Measurements from ENCODE around the gene CD19.
"Not testable (repeated sequence)": the region's sequence is repeated elsewhere in the genome, so short reads cannot be mapped to it uniquely, and the experiment has no call there.

Gene CD19

DNA sequence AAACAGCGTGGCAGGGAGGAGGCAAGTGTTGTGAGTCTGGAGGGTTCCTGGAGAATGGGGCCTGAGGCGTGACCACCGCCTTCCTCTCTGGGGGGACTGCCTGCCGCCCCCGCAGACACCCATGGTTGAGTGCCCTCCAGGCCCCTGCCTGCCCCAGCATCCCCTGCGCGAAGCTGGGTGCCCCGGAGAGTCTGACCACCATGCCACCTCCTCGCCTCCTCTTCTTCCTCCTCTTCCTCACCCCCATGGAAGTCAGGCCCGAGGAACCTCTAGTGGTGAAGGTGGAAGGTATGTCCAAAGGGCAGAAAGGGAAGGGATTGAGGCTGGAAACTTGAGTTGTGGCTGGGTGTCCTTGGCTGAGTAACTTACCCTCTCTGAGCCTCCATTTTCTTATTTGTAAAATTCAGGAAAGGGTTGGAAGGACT lies at the start of gene CD19:
Gene CD19, plus strand, starts transcription at position 171 of the 425 bp plus-strand sequence. Its CDS starts 30 bp downstream, at position 201.
- no peak for DNase-seq

DNA sequence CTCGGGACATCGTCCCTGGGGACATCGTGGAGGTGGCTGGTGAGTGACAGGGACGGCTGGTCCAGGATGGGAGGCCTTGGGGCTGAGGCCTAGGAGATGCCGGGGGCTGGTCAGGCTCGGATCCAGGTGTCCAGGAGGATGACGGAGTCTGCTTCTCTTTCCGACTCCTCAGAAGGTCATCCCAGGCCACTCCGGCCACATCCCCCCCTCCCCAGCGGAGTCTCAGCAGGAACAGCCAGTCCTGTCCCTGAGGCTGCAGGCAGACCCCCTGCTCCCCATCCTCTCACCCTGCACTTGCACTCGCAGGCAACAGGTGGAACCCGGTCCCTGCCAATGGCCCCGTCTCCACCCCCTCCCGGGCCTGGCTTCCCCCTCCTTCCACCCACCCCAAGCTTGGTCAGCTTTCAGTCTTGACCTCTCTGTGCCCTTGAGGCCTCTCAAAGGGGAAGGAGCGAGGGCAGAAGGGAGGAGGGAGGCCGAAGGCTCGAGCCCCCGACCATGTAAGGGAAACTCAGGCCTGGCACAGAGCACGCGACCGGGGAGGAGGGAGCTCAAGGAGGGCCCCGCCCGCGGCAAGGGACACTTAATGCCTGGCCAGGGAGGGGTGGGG lies 49.1 kb upstream of the CD19 start:
- DNase-seq = no peak

DNA sequence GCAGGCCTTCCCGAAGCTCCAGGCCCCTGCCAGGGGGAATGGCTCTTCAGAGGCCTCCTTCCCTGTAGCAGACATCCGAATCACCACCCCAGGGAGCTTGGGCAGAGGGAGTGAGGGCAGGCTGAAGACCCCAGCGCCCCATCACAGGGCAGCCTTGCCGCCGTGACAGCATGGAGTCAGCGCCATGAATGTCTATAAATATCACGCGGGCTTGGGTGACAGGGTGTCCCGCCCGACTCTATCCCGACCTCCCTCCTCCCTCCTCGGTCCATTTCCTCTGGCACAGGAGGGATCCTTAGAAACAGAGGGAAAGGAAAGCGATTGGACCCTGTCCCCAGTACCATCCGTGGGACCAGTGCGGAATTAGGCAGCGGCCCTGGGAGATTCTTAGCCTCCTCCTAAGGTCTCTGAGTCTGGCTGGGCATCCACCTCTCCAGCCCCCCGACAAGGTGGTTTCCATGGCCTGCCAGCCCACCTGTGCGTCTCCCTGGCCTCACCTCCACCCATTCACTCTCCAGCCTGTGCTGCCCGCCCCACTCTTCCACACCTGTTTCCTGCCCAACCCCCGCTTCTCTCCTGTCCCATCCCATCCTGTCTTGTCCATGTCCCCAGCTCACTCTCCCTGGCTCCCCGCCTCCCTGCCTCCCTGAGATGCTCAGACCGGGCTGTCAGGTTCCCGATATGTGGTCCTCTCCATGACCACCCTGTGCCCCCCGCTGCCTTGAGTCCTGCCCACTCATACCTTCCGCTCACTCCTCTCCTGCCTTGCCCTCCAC lies 48.4 kb upstream of the CD19 start:
- no peak for DNase-seq

DNA sequence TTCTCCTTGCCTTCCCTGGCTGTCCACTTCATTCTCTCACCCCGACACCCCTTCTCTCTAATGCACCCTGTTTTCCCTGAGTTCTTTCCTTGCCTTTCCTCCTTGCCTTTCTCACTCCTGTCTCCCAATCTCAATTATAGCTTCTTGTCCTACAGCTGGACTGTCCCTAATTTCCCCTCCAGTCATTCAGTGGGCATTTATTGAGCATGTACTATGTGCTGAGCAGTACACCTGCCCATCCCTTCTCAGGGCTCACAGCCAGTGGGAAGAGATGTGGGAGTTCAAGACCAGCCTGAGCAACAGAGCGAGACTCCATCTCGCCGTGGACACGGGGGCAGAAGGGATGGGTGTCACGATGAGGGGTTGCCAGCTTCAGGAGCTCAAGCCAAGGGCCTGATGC lies 47.7 kb upstream of the CD19 start:
- DNase-seq = no peak

DNA sequence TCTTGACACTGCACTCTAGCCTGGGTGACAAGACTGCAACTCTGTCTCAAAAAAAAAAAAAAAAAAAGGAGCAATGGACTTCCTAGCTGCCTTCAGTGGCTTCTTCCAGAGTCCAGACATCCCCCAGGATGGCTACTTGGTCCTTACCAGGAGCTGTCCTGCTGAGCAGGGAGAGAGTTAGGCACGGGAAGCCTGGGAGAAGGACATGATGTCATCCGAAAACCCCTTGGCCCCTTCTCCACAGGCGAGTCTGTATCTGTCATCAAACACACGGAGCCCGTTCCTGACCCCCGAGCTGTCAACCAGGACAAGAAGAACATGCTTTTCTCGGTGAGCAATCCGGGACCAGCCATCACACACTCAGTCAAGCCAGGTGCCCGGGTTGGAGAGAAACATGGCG lies 44.8 kb upstream of the CD19 start:
- DNase-seq = no peak

DNA sequence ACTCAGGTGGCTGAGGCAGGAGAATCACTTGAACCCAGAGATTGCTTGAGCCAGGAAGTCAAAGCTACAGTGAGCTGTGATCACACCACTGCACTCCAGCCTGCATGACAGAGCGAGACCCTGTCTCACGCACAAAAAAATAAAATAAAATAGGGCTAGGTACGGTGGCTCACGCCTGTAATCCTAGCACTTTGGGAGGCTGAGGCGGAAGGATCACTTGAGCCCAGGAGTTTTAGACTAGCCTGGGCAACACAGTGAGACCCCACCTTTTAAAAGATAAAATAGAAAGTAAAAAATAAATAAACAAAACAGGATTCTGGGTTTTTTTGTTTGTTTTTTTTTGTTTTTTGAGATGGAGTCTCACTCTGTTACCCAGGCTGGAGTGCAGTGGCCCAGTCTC lies 41.4 kb upstream of the CD19 start:
- not testable (repeated sequence) for DNase-seq

DNA sequence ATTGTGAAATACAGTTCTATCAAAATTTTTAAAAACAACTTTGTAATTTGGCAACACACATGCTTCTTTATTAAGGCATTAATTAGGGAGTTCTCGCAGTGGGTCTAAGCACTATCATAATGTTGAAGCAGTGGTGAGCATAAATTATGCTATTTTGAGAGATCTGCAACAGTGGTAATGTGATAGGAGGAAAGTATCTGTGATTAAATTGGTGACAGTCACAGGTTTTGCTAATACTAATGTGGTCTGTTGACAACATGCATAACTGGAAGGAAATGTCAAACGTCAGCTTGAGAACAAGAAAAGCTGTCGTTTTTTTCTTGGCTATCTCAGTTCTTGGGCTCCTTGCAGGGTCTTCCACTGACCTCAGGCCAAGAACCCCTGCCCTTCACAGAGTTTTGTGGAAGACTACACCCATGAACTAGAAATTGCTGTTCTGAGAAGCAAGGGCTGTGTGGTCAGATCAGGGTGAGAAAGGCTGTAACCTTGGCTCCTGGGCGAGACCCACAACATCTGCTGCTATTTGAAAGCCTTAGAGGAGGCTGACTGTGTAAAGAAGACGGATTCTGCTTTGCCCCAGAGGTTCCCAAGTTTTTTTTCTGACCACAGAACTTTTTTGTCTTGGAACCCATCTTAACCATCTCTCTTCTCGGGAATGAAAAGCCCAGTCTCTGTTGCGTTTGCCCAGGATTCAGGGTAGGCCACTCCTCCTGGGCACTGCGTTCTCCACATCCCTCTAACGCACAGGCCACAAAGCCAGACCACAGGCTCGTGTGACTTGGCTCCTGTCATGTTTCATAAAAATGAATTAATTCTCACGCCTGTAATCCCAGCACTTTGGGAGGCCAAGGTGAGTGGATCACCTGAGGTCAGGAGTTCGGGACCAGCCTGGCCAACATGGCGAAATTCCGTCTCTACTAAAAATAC lies 39.5 kb upstream of the CD19 start:
- DNase-seq = no peak

DNA sequence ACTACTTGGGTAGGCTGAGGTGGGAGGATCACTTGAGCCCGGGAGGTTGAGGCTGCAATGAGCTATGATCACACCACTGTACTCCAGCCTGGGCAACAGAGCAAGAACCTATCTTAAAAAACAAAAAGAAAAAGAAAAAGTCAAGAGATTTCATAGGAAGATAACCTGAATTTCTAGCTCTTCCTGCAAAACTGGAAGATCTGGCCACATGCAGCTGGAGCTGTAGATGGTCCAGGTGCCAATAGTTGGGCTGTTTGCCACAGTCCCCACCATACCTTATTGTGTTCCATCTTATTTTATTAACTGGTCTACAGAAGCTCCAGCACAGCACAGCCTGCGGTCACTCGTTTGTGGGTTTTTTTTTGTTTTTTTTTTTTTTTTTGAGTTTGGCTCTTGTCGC lies 38.5 kb upstream of the CD19 start:
- no peak for DNase-seq

DNA sequence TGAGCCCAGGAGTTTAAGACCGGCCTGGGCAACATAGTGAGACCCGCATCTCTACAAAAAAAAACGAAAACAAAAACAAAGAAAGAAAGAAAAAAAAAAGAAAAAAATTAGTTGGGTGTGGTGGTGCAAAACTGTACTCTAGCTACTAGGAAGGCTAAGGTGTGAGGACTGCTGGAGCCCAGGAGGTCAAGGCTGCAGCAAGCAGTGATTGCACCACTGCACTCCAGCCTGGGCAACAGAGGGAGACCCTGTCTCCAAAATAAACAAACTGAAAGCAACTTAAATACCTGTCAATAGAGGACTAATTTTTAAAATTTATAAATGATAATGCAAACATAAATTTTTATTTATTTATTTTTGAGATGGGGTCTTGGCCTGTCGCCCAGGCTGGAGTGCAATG lies 36.2 kb upstream of the CD19 start:
- DNase-seq = no peak

DNA sequence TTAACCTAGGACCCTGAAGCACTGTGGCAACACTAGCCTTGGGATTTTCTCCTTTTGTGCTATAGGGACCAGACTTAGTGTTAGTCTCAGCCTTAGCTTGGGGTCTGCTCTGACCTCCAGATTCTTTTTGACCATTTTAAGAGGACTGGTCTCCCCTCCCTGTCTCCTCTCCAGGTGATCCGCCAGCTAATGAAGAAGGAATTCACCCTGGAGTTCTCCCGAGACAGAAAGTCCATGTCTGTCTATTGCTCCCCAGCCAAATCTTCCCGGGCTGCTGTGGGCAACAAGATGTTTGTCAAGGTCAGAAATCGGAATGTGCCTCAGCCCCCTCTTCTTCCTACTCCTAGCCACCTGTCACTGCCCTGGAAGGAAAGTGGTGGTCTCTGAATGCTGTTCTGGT lies 33.9 kb upstream of the CD19 start:
- DNase-seq = no peak

DNA sequence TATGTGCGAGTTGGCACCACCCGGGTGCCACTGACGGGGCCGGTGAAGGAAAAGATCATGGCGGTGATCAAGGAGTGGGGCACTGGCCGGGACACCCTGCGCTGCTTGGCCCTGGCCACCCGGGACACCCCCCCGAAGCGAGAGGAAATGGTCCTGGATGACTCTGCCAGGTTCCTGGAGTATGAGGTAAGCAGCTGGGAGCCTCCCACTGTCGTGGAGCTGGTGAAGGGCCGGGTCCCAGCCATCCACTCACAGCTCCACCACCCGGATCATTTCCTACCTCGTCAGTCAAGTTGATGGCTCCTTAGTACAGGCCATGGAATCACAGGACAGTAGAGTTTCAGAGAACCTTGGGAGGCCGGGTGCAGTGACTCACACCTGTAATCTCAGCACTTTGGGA lies 33.5 kb upstream of the CD19 start:
- no peak for DNase-seq

DNA sequence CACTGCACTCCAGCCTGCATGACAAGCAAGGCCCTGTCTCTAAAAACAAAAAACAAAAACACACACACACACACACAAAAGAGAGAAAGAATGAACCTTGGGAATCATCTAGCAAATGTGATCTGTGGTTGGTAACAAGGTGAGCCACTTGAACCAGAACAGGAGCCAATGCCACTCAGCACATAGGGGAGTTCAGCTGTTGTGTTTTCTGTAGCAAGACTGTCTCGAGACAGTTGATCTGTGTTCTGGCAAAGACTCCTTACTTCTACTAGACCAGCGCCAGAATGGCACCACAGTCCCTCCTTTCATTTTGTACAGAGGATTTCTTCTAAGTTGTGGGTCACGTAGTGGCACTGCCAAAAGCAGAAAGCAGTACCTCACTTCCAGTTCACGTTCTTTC lies 32.8 kb upstream of the CD19 start:
- DNase-seq = no peak

DNA sequence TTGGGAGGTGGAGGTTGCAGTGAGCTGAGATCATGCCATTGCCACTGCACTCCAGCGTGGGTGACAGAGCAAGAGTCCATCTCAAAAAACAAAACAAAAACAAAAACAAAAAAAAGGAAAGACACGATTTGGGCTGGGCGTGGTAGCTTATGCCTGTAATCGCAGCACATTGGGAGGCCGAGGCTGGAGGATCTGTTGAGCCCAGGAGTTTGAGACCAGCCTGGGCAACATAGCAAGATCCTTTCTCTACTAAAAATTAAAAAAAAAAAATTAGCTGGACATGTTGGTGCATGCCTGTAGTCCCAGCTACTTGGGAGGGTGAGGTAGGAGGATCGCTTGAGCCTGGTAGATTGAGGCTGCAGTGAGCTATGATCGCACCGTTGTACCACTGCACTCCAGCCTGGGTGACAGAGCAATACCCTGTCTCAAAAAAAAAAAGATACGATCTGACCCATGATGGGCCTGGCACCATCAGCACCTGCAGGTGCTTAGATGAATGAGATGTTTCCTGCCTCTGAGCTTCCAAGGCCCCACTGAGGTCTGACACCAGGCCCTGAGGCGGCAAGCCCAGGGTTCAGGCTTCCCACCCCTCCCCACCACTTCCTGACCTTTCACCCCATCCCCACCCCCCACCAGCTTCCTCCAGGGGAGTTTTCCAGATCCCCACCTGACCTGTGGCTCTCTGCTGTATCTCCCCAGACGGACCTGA lies 31.7 kb upstream of the CD19 start:
- no peak for DNase-seq

DNA sequence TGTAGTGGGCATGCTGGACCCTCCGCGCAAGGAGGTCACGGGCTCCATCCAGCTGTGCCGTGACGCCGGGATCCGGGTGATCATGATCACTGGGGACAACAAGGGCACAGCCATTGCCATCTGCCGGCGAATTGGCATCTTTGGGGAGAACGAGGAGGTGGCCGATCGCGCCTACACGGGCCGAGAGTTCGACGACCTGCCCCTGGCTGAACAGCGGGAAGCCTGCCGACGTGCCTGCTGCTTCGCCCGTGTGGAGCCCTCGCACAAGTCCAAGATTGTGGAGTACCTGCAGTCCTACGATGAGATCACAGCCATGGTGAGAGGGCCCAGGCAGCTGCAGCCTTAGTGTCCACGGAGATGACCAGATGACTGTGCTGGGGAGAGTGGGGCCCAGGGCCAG lies 31.2 kb upstream of the CD19 start:
- no peak for DNase-seq

DNA sequence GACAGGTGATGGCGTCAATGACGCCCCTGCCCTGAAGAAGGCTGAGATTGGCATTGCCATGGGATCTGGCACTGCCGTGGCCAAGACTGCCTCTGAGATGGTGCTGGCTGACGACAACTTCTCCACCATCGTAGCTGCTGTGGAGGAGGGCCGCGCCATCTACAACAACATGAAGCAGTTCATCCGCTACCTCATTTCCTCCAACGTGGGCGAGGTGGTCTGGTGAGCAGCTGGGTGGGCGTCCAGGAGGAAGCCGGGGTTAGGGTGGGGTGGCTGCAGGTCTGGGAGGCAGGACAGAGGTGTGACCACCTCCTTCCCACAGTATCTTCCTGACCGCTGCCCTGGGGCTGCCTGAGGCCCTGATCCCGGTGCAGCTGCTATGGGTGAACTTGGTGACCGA lies 29.9 kb upstream of the CD19 start:
- DNase-seq = no peak

DNA sequence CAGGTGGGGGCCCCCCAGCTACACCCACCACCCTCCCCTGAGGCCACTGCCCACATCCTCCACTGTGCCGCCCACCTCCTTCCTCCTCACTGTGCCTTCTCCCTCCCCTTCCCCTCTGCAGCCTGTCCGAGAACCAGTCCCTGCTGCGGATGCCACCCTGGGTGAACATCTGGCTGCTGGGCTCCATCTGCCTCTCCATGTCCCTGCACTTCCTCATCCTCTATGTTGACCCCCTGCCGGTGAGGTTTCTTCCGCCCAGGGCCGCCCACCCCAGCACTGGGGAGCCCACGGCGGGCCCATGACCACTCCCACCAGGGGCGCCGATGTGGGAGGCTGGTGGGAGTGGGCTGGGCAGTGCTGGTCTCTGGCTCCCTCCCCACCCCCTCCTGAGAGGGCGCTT lies 28.9 kb upstream of the CD19 start:
- DNase-seq = no peak

DNA sequence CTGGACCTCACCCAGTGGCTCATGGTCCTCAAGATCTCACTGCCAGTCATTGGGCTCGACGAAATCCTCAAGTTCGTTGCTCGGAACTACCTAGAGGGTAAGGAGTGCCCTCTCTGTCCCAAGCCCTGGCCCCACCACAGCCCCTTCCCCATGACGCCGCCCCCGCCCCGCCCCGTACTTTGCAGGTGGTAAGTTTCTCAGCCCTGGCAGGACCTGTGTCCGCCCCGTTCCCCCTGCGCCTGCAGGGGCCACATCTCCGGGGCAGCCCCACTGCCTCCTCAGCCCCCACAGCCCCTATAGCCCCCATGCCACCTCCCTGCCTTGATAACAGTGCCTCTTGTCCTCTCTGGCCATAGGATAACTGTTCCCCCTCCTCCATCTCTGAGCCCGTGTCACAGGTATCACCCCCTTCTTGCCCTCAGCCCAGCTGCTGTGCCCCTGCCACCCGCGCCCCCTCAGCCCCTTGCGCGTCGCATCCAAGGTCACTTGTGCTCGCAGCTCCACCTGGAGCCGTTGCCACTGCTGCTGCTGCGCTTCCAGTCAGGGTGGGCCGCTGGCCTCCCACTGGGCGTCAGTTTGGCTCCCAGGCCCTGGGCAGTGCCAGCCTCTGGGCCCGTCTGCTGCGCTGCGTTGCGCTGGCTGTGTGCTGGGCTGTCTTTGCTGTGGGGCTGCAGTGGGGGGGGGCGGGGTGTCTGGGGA lies 28.3 kb upstream of the CD19 start:
- DNase-seq = no peak

DNA sequence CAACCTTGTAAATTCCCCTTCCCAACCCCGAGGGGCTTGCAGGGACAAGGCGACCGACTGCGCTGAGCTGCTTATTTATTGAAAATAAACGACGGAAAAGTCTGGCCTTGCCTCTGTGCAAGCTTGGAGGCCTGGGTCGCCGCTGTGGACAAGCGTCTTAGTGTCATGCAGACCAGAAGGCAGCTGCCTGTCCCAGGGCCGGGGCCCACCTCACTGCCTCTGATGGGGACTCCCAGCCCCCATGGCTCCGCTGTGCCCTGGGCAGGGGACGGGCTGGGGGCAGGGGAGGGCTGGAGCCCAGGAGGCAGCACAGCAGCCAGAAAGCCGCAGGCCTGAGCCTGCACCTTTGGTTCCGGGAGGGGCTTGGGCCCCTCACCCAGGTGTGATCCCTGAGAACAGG lies 27.4 kb upstream of the CD19 start:
- DNase-seq = no peak

DNA sequence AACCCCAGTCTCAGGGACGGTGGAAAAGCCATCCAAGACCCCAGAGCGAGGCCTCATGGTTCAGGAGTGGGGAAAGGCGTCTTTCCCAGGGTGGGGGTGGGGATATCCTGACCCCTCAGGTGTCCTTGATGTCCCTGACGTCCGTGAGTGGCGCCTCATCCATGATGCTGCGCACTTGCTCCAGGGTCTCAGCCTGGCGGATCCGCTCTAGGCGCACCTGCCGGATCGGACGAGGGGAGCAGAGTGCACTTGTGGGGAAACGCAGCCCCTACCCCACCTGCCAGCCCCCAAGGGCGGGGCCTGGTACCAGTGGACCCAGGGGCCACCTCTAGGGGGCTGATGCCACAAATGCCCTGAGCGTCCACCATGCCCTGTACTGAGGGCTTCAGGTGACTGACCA lies 26.9 kb upstream of the CD19 start:
- DNase-seq = no peak

DNA sequence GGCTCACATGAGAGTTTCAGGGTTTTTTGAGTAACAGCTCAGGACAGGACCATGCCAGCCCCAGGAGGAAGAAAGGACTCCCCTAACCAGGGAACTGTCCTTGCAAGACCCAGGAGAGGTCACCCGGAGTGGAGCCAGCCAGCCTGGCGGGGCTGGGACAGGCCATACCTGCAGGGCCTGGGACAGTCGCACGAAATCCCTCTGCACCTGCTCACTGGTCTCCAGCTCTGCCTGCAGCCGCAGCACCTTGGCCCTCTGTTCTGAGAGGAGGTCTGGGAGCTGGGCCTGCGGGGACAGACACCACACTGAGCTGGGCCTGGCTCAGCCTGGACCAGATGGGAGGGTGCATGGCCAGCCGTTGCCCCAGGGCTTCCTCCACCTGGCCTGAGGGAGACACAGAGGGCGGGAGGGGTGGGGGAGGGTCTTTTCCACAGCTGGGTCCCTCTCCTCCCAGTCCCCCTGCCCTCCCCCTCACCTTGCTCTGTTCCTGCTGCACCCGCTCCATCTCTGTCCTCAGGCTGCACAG lies 26.5 kb upstream of the CD19 start:
- no peak for DNase-seq

DNA sequence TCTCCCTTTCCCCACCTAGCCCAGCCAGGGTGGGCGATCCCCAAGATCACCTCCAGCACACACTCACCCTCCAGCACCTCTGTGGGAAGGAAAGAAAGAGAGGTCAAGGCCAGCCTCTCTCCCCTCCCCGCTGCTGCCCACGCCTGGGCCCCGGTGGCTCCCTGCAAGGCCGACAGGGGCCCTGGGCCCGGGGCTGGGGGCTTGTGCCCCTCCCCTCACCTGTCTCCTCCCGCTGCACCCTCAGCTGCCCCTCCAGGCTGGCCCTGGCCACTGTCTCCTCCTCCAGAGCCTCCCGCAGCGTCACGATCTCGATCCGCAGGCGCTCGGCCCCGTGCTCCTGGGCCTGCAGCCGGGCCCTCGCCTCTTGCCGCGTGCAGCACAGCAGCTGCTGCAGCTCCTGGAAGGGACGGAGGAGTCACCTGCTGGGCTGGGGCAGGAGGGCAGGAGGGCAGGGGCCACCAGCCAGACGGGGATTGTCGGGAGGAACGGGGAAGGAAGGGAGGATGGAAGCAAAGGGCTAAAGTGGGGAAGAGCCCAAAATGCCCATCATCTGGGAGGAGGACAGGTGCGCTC lies 25.9 kb upstream of the CD19 start:
- DNase-seq = no peak

All from kidney glomerular epithelial cell (primary cell).